Adrenal gland (tissue), 5 donors: ENCODE results near the gene RGS14.

Experiments used
- CTCF ChIP-seq, 6 experiments: fragments of 450-650 bp in 4 of 6; fragments of 200-600 bp in 2 of 6; sonication (generic) in 1 of 6; IDR thresholded peaks; 1 replicate in 5 of 6; 2 replicates in 1 of 6; pipeline versions ENCODE4 v1.5.1 to v1.8.0; 2016 to 2021; ENCODE audit warnings: antibody characterized with exemption in 6 of 6, mild to moderate bottlenecking in 2 of 6, moderate library complexity in 1 of 6
- POLR2A ChIP-seq, 2 donors: fragments of 450-650 bp; IDR thresholded peaks; one replicate each; pipeline ENCODE4 v1.6.1; 2017; ENCODE audit warnings: antibody characterized with exemption in 2 of 2, mild to moderate bottlenecking in 2 of 2, moderate library complexity in 1 of 2
- donor health status: DM: no; HTN: no; CAD: no.

GRCh38 chr5:177311392-177311722 is 46.4 kb upstream of the RGS14 start:
- peak in 1 of 6 experiments; percentile 14 for TF ChIP-seq CTCF (IDR thresholded peaks at IDR 0.05)
- TF ChIP-seq POLR2A (IDR thresholded peaks at IDR 0.05), result no peak
